Activated CD8-positive, alpha-beta T cell treated with anti-CD3 and anti-CD28 coated beads for 36 hours (primary cell): Measurements from ENCODE around the gene ITGA1. TPM values are rescaled to one million over a fixed set of nuclear protein-coding genes. Genes with fewer than 3 reads are reported as not detected.
A peak's percentile ranks its signal among the peaks of the same experiment; 100 is the strongest.

ENCODE experiments used
- ATAC-seq: fragments of 200-7000 bp; cut with Tn5 transposase; one replicate; pipeline ENCODE4 v1.10.0; 2021; ENCODE audit warnings: mild to moderate bottlenecking, moderate library complexity
- CTCF ChIA-PET: fragments of 350-600 bp; sonication (Branson Sonifier 250); formaldehyde crosslinking; loops from one replicate; lab custom pipeline; 2021; ENCODE audit warnings: antibody characterized with exemption; lab: Charles Lee
- POLR2A ChIA-PET: fragments of 350-600 bp; sonication (Branson Sonifier 250); formaldehyde crosslinking; loops from one replicate; lab custom pipeline; 2021; ENCODE audit warnings: antibody characterized with exemption; lab: Charles Lee
- DNase-seq: peaks from one replicate; pipeline ENCODE4 v3.0.0-alpha.2; 2020
- H3K27ac Mint-ChIP-seq: one replicate; pipeline ENCODE4 v1.8.0; 2021; ENCODE audit warnings: mild to moderate bottlenecking, mixed read lengths
- H3K27me3 Mint-ChIP-seq: one replicate; pipeline ENCODE4 v1.8.0; 2021; ENCODE audit warnings: mixed read lengths
- H3K36me3 Mint-ChIP-seq: one replicate; pipeline ENCODE4 v1.8.0; 2021; ENCODE audit warnings: low read depth, mixed read lengths
- H3K4me1 Mint-ChIP-seq: one replicate; pipeline ENCODE4 v1.8.0; 2021; ENCODE audit warnings: low read depth, mixed read lengths
- H3K4me3 Mint-ChIP-seq: one replicate; pipeline ENCODE4 v1.8.0; 2021; ENCODE audit warnings: mild to moderate bottlenecking, moderate library complexity, mixed read lengths
- H3K9me3 Mint-ChIP-seq: one replicate; pipeline ENCODE4 v1.8.0; 2021; ENCODE audit warnings: mixed read lengths
- CTCF ChIP-seq: fragments of 200-600 bp; IDR thresholded peaks from one replicate; pipeline ENCODE4 v1.8.0; 2022; ENCODE audit warnings: antibody characterized with exemption, mild to moderate bottlenecking
- intact Hi-C: fragments of 100-400 bp; cut with micrococcal nuclease; formaldehyde crosslinking; loops from one replicate; pipeline ENCODE4 v1.10.0; 2022
- total RNA-seq, 2 experiments: library from RNA; stranded (reverse); gene quantifications; one replicate each; pipeline ENCODE4 v1.2.3, GENCODE V29; 2021

The ITGA1 gene
- total RNA-seq, 2 experiments from 2014 or later, result 5.1 to 6.0 TPM

GRCh38 chr5:53006911-53007890 is 219.5 kb downstream of the ITGA1 start:
- ChIA-PET CTCF (no interaction called here), POLR2A (interaction anchor here (0.6 to 1.3 kb wide), 3 partner anchors 17 to 968 kb away, joined by 3 read pairs; no protein-coding TSS in a partner anchor)
- Mint-ChIP-seq H3K4me1 (peaks cover 58% of the 10 kb centered on the region), H3K4me3 (no peak overlapping the region), H3K9me3 (no peaks in the 10 kb centered on the region), H3K27ac (no peak overlapping the region), H3K36me3 (no peaks in the 10 kb centered on the region), H3K27me3 (peaks cover 2% of the 10 kb centered on the region)
- ATAC-seq (no peak), DNase-seq (no peak)
- no peak for TF ChIP-seq CTCF
- intact Hi-C loops, result no loop called here

- Mint-ChIP-seq H3K4me3 (no peak overlapping the region), H3K4me1 (peaks cover 56% of the 10 kb centered on the region), H3K27ac (peak overlapping the region; percentile 65), H3K36me3 (no peaks in the 10 kb centered on the region), H3K27me3 (peaks cover 9% of the 10 kb centered on the region), H3K9me3 (no peaks in the 10 kb centered on the region)
- ChIA-PET CTCF (interaction anchor here (1.1 to 2.1 kb wide), 4 partner anchors 21 to 60 kb away, joined by 3 to 6 read pairs (median 4); no protein-coding TSS in a partner anchor), POLR2A (interaction anchor here (0.9 to 1.1 kb wide), 3 partner anchors 12 to 27 kb away, joined by 3 read pairs; no protein-coding TSS in a partner anchor)
- intact Hi-C loops, result no loop called here
- peak; percentile 83 for ATAC-seq
- peak; percentile 69 for DNase-seq
- no peak for TF ChIP-seq CTCF
Measured at GRCh38 chr5:53008751-53009150, 221.0 kb downstream of the ITGA1 start.

Other genes starting within 250 kb of the ITGA1 start
- 10 to 100 TPM; 25.4 to 26.0 TPM for gene PELO, start within 50 bp of the ITGA1 start, total RNA-seq
- under 1 TPM; 0.74 to 0.86 TPM for gene ITGA2, start 201.4 kb downstream of the ITGA1 start, total RNA-seq